HCT116 (cell line): ENCODE measurements around the gene ADGRG7. TPM values are rescaled to one million over a fixed set of nuclear protein-coding genes. Genes with fewer than 3 reads are reported as not detected.

Source experiments
- ATAC-seq: fragments of 200-7000 bp; cut with Tn5 transposase; 2 replicates; pipeline ENCODE4 v1.9.1; 2020; ENCODE audit warnings: mild to moderate bottlenecking, moderate library complexity
- BruUV-seq: library from RNA; stranded (reverse); fragments of 400-500 nt; replicated peaks from 2 replicates; lab custom pipeline; 2021; lab: Mats Ljungman, UMichigan
- CTCF ChIA-PET: fragments of 300-600 bp; sonication (Branson Sonifier 250); formaldehyde crosslinking; loops from one replicate; lab custom pipeline; 2021; ENCODE audit warnings: antibody characterized with exemption; lab: Charles Lee
- POLR2A ChIA-PET: fragments of 300-600, 350-600 bp; sonication (Branson Sonifier 250); formaldehyde crosslinking; loops from one replicate; lab custom pipeline; 2021; ENCODE audit warnings: antibody characterized with exemption; lab: Charles Lee
- RAD21 ChIA-PET, 2 experiments: fragments of 300-600 bp; sonication (Branson Sonifier 250); formaldehyde crosslinking; loops; one replicate each; lab custom pipeline; 2023; ENCODE audit warnings: low total read pairs in 2 of 2; ENCODE audit not compliant: uncharacterized antibody in 2 of 2, unreplicated experiment in 2 of 2, low non-redundant PET in 1 of 2; lab: Charles Lee
- DNase-seq: peaks from one replicate; pipeline ENCODE4 v3.0.0-alpha.2; 2010; ENCODE audit warnings: low read depth, low spot score
- H2AFZ ChIP-seq: fragments of 200-600 bp; shearing (Covaris generic), sonication (generic); 2 replicates; pipeline ENCODE4 v1.6.1; 2017; ENCODE audit warnings: low read depth, mixed run types, mixed read lengths, antibody characterized with exemption, low read length; ENCODE audit not compliant: poor library complexity, severe bottlenecking
- H3K27ac ChIP-seq: 2 replicates; pipeline ENCODE4 v1.5.1; 2012; ENCODE audit warnings: low read depth, low read length
- H3K27me3 ChIP-seq: fragments of 200-600 bp; sonication (generic); 2 replicates; pipeline ENCODE4 v1.6.1; 2016; ENCODE audit warnings: mixed run types, low read length, mixed read lengths; ENCODE audit not compliant: insufficient read depth
- H3K36me3 ChIP-seq, 2 experiments: fragments of 200-500 bp in 1 of 2; fragments of 200-600 bp in 1 of 2; sonication (Bioruptor generic) in 1 of 2; sonication (generic) in 1 of 2; 2 replicates each; pipeline versions ENCODE4 v1.5.1 to v1.6.1; 2014 to 2016; ENCODE audit warnings: low read length in 2 of 2, inconsistent platforms in 1 of 2, mixed read lengths in 1 of 2, mixed run types in 1 of 2; ENCODE audit not compliant: insufficient read depth in 2 of 2, control insufficient read depth in 1 of 2
- H3K4me1 ChIP-seq, 2 experiments: fragments of 200-600 bp in 1 of 2; sonication (generic) in 1 of 2; 2 replicates each; pipeline versions ENCODE4 v1.5.1 to v1.6.1; 2012 to 2017; ENCODE audit warnings: low read length in 2 of 2, inconsistent platforms in 1 of 2, mild to moderate bottlenecking in 1 of 2, mixed read lengths in 1 of 2, mixed run types in 1 of 2, moderate library complexity in 1 of 2; ENCODE audit not compliant: insufficient read depth in 2 of 2, control insufficient read depth in 1 of 2
- H3K4me2 ChIP-seq: fragments of 200-600 bp; sonication (generic); 2 replicates; pipeline ENCODE4 v1.6.1; 2017; ENCODE audit warnings: mixed run types, low read length, mixed read lengths
- H3K4me3 ChIP-seq, 2 experiments: fragments of 200-600 bp in 1 of 2; sonication (generic) in 1 of 2; replicated peaks in 1 of 2; 2 replicates each; pipeline ENCODE4 v1.5.1; 2011 to 2016; ENCODE audit warnings: low read length in 2 of 2, control low read depth in 1 of 2, low read depth in 1 of 2, mild to moderate bottlenecking in 1 of 2, mixed read lengths in 1 of 2, mixed run types in 1 of 2
- H3K79me2 ChIP-seq: fragments of 200-600 bp; sonication (generic); 2 replicates; pipeline ENCODE4 v1.6.1; 2017; ENCODE audit warnings: mild to moderate bottlenecking, mixed run types, low read length, moderate library complexity, mixed read lengths; ENCODE audit not compliant: insufficient read depth
- H3K9ac ChIP-seq: fragments of 200-600 bp; sonication (generic); 2 replicates; pipeline ENCODE4 v1.6.1; 2016; ENCODE audit warnings: low read length, mixed read lengths
- H3K9me2 ChIP-seq: fragments of 200-600 bp; sonication (generic), shearing (Covaris generic); 2 replicates; pipeline ENCODE4 v1.6.1; 2017; ENCODE audit warnings: mixed run types, mild to moderate bottlenecking, moderate library complexity; ENCODE audit not compliant: insufficient read depth
- H3K9me3 ChIP-seq, 2 experiments: fragments of 200-500 bp in 1 of 2; fragments of 200-600 bp in 1 of 2; sonication (Bioruptor generic) in 1 of 2; sonication (generic) in 1 of 2; 2 replicates each; pipeline ENCODE4 v1.6.1; 2014 to 2017; ENCODE audit warnings: low read length in 2 of 2, mixed read lengths in 2 of 2, inconsistent platforms in 1 of 2, low read depth in 1 of 2, mild to moderate bottlenecking in 1 of 2, mixed run types in 1 of 2, moderate library complexity in 1 of 2; ENCODE audit not compliant: control insufficient read depth in 1 of 2, insufficient read depth in 1 of 2
- H4K20me1 ChIP-seq: fragments of 200-600 bp; sonication (generic), shearing (Covaris generic); 2 replicates; pipeline ENCODE4 v1.6.1; 2017; ENCODE audit warnings: mixed run types, mild to moderate bottlenecking, moderate library complexity; ENCODE audit not compliant: insufficient read depth
- ATF3 ChIP-seq: IDR thresholded peaks from 2 replicates; pipeline ENCODE4 v1.6.1; 2012
- SP1 ChIP-seq: IDR thresholded peaks from 2 replicates; pipeline ENCODE4 v1.6.1; 2012; ENCODE audit warnings: low read depth
- ZFX ChIP-seq: fragments of 450-650 bp; IDR thresholded peaks from 2 replicates; pipeline ENCODE4 v1.6.1; 2017
- intact Hi-C: fragments of 100-400 bp; cut with micrococcal nuclease; formaldehyde crosslinking; loops from 2 replicates; pipeline ENCODE4 v1.10.0; 2022
- total RNA-seq: library from RNA; stranded (reverse); gene quantifications from one replicate; pipeline ENCODE4 v1.2.1, GENCODE V29; 2021; ENCODE audit not compliant: unreplicated experiment

ADGRG7 gene
- total RNA-seq, 1 experiment from 2014 or later, result not detected

DNA sequence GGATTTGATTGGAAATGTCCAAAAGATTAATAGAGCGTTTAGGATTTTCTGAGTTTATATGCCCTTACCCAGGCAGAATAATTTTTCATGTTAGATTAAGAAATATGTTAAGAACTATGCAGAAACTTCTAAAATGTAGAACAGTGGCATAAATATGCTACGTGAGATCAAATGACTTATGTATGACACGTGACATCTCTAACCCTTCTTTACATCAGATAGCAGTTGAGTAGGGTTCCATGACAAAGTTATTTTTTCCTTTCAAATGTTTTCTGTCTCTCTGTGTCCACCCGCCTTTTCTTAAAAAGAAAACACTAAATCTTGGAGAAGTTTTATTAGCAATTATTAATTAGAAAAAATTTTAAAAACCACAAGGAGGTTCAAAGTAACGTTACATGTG lies 91.3 kb downstream of the ADGRG7 start:
- no TSS peak for BruUV-seq
- no peaks in the 10 kb centered on the region for H3K9me2 ChIP-seq
- CTCF ChIA-PET, result no interaction called here
- H3K9ac ChIP-seq, result no peak overlapping the region
- H3K79me2 ChIP-seq, result no peaks in the 10 kb centered on the region
- POLR2A ChIA-PET, result no interaction called here
- no peak overlapping the region for H3K4me2 ChIP-seq
- intact Hi-C loops, result no loop called here
- DNase-seq (no peak), ATAC-seq (no peak)
- RAD21 ChIA-PET, result no interaction called here
- H2AFZ ChIP-seq, result no peak overlapping the region
- no peaks in the 10 kb centered on the region for H3K4me1 ChIP-seq
- no peaks in the 10 kb centered on the region for H3K9me3 ChIP-seq
- H4K20me1 ChIP-seq, result no peaks in the 10 kb centered on the region
- H3K4me3 ChIP-seq, result no peak overlapping the region
- H3K27ac ChIP-seq, result no peak overlapping the region
- TF ChIP-seq ZFX (no peak), ATF3 (no peak)
- no peaks in the 10 kb centered on the region for H3K36me3 ChIP-seq
- H3K27me3 ChIP-seq, result no peaks in the 10 kb centered on the region

DNA sequence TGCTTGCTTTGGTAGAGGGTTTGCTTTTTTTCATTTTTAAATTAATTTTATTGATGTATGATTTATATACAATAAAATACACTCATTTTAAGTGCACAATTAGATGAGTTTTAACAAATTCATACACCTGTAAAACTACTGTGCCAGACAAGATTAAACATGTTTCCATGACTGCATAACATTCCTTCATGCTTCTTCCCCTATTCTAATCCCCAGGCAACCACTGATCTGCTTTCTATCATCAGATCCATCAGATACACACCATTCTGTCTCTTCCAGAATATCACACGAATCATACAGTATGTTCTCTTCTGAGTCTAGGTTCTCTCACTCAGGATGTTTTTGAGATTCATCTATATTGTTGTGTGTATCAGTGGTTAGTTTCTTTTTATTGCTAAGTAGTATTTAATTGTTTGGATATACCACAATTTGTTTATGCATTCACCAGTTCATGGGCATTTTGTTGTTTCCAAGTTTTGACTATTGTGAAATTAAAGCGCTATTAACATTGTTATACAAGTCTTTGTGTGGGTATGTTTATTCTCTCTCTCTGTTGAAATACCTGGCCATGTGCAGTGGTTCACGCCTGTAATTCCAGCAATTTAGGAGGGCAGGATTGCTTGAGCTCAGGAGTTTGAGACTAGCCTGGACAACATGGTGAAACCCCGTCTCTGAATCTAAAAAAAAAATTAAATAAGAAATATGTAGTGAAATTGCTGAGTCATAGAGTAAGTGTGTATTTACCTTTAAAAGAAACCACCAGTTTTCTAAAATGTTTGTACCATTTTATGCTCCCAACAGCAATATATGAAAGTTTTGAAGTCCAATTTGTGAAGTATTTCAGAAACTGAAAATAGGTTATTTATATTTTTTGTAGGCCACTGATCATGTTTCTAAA lies 92.9 kb downstream of the ADGRG7 start:
- Histone ChIP-seq H3K79me2 (no peaks in the 10 kb centered on the region), H3K27me3 (no peaks in the 10 kb centered on the region), H2AFZ (peak overlapping the region; percentile 34), H3K4me3 (no peak overlapping the region), H3K27ac (no peak overlapping the region), H4K20me1 (no peaks in the 10 kb centered on the region), H3K9me2 (no peaks in the 10 kb centered on the region), H3K36me3 (no peaks in the 10 kb centered on the region), H3K4me2 (no peak overlapping the region), H3K9ac (no peak overlapping the region), H3K9me3 (no peaks in the 10 kb centered on the region), H3K4me1 (no peaks in the 10 kb centered on the region)
- ChIA-PET POLR2A (interaction anchor here (0.7 kb wide), 1 partner anchor 293 kb away, joined by 3 read pairs; no protein-coding TSS in a partner anchor), RAD21 (no interaction called here), CTCF (no interaction called here)
- ATAC-seq (no peak), DNase-seq (no peak)
- BruUV-seq, result no TSS peak
- no peak for TF ChIP-seq SP1
- intact Hi-C loops, result no loop called here
